GM10266 (cell line): ENCODE data around the gene MTHFSD.

Experiments used
- DNase-seq: peaks from one replicate; pipeline ENCODE4 v3.0.0; 2012; ENCODE audit errors: extremely low spot score
- CTCF ChIP-seq: IDR thresholded peaks from 2 replicates; pipeline ENCODE4 v1.5.1; 2012; ENCODE audit warnings: mild to moderate bottlenecking, low read depth; ENCODE audit not compliant: control insufficient read depth, insufficient read depth; ENCODE audit errors: missing control alignments

The MTHFSD gene

DNA sequence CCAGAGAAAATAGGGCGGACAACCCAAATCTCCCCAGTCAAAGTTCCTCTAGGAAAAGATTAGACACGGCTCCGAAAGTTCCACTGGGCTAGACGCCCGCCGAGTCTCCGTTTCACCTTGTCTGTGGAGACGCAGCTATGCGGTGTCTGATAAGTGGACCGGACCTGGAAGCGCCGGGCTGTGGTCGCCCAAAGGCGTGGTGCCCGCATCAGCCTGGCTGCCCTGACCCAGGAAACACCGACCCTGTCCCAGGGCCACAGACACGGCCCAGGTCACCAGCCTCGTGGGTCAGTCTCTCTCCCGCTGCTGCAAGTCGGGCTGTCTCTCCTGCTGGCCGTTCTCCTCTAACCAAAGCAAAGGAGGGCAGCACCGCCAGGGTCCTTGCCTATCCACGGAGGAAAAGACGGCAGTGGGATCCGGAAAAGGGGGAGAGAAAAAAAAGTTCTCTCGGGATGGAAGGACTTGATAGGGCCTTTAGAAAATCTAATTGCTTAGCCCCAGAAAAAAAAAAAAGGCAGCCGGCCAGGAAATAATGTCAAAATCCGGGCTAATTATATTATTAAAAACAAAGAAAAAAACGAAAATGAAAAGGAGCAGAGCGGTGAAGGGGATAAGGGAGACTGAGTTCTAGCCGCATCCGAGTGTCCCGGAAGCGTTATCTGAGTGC is 58.6 kb downstream of the MTHFSD start:
- no peak for TF ChIP-seq CTCF
- no peak for DNase-seq

DNA sequence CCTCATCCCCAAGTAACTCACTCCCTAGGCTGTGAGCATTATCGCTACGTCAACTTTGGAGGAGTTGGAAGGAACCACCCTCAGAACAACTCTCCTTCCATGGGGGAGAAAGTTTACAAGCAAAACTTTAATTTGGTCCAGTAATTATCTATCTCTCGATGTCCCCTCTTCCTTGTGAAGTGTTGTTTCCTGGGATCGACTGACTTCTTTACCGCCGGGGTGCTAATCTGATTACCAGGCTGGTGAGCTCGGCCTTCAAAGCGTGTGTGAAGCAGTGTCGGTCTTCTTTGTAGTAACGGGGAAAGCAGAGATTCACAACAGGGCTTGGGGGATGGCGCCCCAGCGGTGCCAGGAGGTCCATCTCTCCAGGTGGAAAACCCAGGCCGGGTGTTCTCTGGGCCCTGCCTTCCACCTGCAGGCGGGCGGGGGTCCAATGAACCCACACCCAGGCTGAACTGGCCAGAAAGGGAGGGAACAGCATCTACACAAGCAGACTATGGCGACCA is 59.2 kb downstream of the MTHFSD start:
- DNase-seq: no peak
- TF ChIP-seq CTCF: no peak

GRCh38 chr16:86495357-86495701 is 59.7 kb downstream of the MTHFSD start:
- no peak for TF ChIP-seq CTCF
- no peak for DNase-seq

DNA sequence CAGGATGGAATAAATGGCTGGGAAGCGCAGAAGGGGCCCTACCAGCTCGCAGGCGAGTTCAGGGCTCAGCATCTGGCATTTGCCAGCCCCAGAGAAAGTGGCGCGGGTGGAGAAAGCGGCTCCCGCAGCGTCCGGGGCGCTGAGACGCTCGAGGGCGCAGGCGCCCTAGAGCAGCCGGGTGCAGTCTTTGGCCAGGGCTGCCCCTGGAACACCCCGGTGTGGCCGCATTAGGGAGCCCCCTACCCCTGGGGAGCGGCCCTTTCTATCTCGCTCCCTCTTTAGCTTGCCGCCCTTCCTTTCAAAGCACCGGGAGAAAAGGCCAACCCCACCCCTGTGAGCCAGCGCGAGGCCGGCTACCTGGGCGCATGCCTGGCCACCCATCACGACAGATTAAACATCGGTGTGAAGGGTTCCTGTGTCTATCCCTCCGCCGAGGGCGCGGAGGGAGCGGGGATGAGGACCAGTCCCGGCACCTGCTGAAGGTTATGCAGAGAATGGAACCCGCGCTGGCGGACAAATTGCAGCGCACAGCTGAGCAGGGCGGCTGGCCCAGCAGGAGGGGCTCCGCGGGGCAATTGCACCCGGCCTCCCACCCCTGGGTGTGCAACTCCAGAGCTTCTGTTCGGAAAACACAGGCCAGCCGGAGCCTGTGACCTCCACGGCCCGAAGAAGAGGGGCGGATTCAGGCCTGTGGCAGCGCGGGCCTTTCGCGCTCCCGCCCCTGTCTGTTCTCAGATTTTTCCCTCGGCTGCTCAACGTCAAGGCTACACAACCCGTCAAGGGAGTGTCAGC is 60.3 kb downstream of the MTHFSD start:
- DNase-seq: no peak
- TF ChIP-seq CTCF: no peak

- TF ChIP-seq CTCF: no peak
- no peak for DNase-seq
These were observed 60.9 kb downstream of the MTHFSD start for GRCh38 chr16:86494039-86494564.

GRCh38 chr16:86492961-86493629 is 61.9 kb downstream of the MTHFSD start:
- DNase-seq: no peak
- TF ChIP-seq CTCF: no peak
